COLO668 (cell line): ENCODE measurements around the gene BEAN1.
"Not testable (repeated sequence)": the region's sequence is repeated elsewhere in the genome, so short reads cannot be mapped to it uniquely, and the experiment has no call there.

Experiments used
- DNase-seq: peaks from one replicate; lab custom pipeline; 2025; ENCODE audit not compliant: unreplicated experiment; lab: John Stamatoyannopoulos, UW

Gene BEAN1

DNA sequence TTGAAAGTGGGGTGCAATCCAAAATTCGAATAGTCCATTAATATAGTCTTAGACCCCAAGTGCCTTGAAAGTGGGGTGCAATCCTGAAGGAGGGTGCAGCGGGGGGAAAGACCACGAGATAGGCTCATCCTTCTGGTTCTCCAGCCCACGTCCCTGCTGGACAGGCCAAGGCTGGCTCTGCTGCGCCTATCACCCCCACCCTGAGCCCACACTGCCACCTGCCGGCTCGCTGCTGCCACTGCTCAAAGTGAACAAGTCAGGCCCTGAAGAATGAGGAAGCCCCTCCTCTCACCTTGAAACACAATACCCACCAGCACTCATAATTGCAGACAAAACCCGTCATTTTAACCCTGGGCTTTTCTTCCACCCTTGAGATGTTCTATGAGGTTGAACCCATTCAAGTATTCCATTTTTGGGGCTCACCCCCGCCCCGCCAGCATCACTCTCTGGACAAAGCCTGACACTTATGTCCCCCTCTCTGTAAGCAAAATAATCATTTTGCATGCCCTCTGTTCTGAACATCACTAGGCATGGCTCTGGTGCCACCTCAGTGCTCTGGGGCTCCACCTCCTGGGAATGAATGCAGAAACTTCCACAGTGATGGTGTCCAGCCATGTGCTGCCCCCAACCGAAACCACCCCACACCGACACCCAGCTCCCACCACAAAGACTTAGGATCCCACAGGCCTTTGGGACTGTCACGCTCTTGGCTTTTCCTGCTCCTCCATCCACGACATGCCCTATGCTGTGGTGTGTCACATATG, 56.8 kb downstream of the BEAN1 start:
- peak; percentile 79 for DNase-seq

DNA sequence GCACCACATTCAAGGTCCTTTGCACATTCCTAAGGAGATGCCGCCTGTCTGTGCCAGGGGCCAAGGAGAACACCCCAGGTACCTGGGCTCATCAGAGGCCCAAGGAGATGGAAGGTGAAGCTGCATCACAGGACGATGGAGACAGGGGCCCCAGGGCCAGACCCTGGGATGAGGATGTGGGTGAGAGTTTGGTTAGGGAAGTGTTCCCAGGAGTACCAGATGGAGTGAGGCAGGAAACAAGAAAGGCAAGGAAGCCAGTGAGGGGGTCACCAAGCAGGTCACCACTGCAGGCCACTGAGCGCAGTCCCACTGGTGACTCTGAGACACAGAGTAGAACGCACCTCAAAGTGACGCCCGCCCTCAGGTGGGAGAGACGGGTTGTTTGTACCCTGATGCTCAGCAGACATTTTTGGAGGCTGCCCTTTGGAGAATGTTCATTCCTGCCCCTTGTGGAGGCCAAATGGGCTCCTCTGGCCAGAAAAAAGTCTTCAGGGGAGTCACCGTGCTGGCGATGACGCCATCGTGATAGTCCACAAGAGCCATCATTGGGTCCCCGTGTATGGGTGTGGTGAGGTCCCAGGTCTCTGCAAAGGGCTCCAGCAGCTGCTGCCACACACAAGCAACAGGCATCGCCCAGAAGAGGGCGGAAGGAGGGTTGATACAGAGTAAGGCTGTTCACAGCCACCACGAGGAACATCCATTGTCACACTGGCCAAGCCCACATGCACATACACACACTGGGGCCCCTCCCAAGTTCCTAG, 57.5 kb downstream of the BEAN1 start:
- peak; percentile 16 for DNase-seq

DNA sequence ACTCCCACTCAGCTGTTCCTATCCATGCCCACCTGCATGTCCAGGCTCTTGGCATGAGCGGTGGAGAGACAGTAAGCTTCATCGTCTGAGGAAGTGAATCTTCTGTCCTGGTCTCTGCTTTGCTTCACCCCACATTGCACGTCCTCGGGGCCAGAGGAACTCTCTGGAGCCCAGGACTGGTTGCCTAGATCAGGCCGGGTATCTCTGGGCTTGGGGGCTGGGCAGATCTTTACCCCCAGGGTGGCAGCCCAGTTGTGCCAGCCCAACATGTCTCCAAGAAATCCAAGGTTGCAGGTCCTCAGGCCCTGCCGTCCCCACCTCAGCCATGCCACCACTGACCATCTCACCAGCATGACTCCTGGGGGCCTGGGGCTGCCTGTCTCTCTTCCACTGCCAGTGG, 58.3 kb downstream of the BEAN1 start:
- DNase-seq: no peak

DNA sequence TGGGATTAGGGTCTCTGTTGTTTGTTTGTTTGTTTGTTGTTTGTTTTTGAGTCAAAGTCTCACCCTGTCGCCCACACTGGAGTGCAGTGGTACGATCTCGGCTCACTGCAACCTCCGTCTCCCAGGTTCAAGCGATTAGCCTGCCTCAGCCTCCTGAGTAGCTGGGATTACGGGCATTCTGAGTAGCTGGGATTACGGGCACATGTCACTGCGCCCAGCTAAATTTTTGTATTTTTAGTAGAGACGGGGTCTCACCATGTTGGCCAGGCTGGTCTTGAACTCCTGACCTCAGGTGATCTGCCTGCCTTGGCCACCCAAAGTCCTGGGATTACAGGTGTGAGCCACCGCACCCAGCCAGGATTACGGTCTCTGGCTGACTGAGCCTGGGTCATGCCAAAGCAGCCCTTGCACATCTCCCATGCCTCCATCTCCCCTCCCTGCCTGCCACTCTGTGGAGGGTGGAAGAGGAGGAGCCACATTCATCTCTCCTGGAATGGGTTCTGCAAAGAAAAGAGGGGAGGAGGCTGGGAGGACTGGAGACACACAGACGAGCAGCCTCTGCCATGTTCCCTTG, 59.2 kb downstream of the BEAN1 start:
- DNase-seq: no peak

DNA sequence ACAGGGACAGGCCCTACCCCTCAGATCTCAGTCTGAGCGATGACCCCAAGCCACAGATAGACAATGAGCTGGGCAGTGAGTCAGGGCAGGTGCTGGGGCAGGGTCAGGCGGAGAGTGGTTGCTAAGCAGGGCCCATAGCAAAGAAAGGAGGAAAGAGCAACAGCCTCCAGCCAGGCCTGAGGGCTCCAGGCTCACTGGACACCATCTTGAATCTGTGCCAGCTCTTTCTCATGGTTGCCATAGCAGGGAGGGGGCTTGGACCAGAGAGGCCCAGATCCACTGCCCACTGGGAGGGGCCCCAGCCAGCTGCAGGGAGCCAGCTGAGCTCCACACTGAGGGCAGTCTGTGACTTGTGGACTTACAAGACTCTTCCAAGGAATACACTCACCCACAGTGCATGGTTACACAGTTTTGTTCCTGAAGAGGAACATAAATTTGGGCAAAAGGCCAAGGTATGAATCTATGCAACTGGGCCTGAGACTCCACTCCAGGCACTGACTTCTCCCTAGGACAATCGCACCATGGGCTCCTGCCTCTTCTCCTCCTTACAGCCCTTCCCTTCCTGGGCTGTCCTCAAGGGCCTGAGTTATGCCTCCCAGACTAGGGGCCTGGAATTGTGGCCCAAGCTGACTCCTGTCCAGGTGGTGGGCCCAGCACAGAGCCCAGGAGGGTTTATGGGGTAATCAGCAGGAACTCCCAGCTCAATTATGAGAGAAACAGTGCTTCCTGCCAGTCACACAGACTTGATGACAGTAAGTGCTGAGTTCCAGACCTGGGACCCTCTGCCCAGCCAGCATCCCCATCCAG, 59.9 kb downstream of the BEAN1 start:
- no peak for DNase-seq

DNA sequence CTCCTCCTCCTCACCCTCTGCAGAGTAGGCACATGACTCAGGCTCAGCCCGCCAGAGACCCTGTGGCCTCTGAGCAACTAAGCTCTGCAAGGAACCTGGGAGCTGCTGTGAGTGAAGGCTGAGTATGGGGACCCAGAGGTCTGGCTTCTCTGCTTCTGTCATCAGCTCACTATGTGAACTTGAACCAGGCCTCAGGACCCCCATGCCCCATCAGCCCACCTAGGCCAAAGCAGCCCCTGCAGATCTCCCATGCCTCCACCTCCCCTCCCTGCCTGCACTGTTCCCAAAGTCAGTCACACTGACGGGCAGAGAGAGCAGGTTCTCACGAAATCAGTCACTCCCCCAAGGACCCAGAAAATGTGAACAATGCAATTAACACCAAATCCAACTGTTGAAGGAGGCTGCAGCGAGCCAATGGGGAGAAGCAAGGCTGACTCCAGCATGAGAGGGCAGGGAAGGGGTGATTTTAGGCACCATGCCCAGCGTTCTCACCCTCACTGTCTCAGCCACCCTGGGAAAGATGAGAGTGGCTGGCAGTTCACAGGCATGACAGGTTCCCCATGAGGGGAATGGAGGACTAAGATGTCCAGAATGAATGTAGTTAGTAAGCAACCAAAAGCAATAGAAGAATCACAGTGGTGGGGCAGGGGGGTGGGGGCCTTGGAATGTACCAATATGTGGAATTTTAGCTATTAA, 60.6 kb downstream of the BEAN1 start:
- no peak for DNase-seq

DNA sequence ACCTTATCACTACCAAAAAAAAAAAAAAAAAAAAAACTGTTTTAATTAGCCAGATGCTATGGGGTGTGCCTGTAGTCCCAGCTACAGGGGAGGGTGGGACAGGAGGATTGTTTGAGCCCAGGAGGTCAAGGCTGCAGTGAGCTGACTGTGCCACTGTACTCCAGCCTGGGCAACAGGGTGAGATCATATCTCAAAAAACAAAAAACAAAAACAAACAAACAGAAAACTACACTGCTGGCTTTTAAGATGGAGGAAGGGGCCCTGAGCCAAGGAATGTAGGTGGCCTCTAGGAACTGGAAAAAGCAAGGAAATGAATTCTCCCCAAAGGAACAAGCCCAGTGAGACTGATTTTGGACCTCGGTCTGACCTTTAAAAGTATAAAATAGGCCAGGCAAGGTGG, 61.4 kb downstream of the BEAN1 start:
- DNase-seq: no peak

DNA sequence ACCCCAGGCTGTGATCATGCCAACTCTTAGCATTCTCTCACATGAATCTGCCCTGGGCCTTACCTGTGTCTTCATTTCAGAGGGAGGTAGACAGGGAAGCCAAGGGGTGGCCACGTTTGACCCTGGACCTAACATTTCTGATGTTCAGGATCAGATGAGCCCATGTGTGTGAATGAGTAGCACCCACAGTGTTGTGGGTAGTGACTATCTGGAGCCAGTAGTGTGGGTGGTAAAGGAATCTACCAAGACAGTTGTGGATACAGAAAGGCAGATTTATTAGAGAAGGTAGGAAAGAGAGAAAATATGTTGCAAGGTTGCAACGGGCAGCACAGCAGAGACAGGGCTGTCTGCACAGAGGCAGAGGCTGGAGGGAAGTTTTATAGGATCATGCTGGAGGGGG, 62.3 kb downstream of the BEAN1 start:
- DNase-seq: no peak

DNA sequence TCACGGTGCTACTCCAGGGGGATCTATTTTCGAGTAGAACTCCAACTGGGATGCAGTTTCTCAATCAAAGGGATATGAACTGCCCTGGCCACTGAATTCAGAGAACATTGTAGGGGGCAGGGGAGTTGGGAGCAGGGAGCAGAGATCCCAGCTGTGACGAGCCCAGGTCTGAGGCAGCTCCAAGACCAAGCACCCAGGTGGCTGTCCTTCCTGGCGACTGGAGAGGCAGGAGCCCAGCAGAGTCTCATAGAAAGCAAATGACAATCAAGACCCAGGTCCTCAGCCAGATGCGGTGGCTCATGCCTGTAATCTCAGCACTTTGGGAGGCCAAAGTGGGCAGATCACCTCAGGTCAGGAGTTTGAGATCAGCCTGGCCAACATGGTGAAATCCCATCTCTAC, 62.7 kb downstream of the BEAN1 start:
- no peak for DNase-seq

DNA sequence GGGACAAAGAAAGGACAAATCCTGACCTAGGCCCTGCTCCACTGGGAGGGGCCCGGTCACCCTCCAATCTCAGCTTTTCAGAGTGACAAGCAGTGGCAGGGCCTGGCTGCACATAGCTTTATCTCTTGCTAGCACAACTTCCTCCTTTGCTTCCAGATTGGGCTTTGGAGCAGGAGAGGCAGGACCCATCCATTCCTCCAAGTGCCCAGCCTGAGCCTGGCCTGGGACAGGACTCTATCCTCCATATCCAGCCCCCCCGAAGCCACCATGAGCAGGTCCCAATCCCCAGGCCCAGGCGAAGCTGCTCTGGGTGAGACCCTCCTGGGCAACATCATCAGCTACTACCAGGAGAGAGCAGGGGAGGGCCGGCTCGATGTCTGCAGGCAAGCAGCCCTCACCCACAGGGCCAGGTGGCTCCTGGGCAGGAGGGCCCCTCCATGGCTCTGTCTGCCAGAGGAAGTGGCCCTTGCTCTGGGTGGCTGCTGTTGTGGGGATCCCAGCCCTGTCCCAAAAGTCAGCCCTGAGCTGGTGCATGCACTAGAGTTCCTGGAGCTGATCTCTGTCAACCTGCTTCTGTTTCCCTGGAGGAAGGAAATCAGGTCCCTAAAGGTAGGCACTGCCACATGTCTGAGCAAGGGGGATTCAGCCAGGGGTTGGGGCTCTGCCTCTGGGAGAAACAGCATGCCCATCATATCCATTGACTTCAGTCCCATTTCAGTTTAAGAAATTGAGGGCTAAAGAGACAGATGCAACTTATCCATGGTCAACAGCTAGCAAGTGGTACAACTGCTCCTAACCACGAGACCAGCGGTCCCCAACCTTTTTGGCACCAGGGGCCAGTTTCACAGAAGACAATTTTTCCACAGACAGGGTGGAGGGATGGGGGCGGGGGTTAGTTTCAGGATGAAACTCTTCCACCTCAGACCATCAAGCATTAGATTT, 64.0 kb downstream of the BEAN1 start:
- no peak for DNase-seq

DNA sequence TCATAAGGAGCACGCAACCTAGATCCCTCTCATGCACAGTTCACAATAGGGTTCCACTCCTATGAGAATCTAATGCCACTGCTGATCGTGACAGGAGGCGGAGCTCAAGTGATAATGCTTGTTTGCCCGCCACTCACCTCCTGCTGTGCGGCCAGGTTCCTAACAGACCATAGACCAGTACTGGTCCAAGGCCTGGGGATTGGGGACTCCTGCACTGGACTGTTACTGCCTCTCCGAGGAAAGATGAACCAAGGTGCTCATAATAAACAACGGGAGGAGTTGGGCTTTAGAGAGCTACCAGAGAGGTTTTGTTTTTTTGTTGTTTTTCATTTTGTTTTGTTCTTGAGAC, 64.6 kb downstream of the BEAN1 start:
- DNase-seq: no peak

DNA sequence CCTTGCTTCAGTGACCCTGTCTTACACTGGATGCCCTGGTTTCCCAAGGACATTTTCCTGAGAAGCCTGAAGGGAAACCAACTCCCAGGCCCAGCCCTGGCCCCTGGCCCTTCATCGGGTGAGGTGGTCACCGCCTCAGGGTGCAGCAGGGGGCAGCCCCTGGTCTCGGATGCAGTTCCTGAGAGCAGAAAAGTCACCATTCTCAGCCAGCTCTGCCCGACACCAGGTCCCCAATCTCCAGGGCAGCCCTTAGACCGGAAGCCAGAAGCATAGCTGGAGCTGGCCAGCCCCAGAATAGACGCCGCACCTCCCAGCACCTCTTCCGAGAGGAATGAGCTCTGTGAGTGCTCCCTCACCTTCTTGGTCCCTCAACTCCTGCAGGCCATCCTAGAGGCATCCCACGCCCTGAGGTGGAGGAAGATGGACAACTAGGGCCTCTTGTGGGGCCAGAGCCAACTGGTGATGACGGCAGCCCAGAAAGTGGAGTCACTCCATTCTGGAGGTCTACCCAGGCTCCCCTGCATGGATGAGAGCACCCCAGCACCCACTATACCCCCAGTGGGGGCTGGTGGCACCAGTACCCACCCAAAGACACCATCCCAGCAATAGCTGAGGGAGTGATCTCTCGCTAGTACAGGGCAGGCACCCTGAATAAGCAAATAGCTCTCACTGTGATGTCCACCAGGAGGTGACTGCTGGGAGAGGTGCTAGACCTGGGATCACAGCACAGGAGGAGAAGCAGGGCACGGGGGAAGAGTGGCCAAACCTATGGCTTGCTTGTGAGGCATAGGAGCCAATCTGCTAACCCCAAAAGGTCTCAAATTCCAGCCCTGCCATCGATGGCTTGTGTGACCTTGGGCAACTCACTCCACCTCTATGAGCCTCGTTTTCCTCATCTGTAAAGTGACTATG, 66.7 kb downstream of the BEAN1 start:
- no peak for DNase-seq

DNA sequence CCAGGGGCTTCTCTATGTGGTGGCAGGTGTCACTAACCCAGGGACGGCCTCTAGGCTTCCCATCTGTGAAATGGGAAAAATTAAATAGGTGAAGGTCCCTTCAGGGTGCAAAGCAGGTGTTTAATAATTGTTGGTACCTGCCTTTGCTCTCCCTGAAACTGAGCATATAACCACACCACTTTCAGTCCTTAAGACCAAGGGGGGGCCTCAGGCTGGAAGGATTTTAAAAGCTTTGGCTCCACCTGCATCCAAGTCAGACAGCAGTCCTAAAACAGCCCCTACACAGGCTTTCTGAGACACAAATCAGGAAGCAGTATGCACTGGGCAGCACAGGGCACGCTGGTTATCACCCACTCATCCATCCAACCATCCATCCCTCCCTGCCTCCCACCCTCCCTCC, 67.8 kb downstream of the BEAN1 start:
- DNase-seq: no peak

DNA sequence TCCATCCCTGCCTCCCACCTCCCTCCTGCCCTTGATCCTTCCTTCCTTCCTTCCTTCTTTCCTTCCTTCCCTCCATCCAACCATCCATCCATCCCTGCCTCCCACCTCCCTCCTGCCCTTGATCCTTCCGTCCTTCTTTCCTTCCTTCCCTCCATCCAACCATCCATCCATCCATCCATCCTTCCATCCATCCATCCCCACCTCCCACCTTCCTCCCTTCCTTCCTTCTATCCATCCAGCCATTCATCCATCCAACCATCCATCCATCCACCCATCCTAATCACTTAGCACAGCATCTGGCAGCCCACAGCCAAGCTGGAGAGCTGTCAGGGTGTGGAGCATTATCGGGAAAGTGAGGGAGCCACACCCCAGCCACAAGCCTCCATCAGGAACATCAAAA, 68.3 kb downstream of the BEAN1 start:
- DNase-seq: no peak

DNA sequence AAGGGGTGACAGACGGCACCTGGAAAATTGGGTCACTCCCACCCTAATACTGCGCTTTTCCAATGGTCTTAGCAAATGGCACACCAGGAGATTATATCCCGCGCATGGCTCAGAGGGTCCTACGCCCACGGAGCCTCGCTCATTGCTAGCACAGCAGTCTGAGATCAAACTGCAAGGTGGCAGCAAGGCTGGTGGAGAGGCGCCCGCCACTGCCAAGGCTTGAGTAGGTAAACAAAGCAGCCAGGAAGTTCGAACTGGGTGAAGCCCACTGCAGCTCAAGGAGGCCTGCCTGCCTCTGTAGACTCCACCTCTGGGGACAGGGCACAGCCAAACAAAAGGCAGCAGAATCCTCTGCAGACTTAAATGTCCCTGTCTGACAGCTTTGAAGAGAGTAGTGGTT, 69.1 kb downstream of the BEAN1 start:
- not testable (repeated sequence) for DNase-seq

DNA sequence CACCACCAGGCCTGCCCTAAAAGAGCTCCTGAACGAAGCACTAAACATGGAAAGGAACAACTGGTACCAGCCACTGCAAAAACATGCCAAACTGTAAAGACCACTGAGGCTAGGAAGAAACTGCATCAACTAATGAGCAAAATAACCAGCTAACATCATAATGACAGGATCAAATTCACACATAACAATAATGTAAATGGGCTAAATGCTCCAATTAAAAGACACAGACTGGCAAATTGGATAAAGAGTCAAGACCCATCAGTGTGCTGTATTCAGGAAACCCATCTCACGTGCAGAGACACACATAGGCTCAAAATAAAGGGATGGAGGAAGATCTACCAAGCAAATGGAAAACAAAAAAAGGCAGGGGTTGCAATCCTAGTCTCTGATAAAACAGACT, 70.8 kb downstream of the BEAN1 start:
- DNase-seq: not testable (repeated sequence)

DNA sequence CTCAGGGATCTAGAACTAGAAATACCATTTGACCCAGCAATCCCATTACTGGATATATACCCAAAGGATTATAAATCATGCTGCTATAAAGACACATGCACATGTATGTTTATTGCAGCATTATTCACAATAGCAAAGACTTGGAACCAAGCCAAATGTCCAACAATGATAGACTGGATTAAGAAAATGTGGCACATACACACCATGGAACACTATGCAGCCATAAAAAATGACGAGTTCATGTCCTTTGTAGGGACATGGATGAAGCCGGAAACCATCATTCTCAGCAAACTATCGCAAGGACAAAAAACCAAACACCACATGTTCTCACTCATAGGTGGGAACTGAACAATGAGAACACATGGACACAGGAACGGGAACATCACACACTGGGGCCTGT, 74.5 kb downstream of the BEAN1 start:
- not testable (repeated sequence) for DNase-seq

DNA sequence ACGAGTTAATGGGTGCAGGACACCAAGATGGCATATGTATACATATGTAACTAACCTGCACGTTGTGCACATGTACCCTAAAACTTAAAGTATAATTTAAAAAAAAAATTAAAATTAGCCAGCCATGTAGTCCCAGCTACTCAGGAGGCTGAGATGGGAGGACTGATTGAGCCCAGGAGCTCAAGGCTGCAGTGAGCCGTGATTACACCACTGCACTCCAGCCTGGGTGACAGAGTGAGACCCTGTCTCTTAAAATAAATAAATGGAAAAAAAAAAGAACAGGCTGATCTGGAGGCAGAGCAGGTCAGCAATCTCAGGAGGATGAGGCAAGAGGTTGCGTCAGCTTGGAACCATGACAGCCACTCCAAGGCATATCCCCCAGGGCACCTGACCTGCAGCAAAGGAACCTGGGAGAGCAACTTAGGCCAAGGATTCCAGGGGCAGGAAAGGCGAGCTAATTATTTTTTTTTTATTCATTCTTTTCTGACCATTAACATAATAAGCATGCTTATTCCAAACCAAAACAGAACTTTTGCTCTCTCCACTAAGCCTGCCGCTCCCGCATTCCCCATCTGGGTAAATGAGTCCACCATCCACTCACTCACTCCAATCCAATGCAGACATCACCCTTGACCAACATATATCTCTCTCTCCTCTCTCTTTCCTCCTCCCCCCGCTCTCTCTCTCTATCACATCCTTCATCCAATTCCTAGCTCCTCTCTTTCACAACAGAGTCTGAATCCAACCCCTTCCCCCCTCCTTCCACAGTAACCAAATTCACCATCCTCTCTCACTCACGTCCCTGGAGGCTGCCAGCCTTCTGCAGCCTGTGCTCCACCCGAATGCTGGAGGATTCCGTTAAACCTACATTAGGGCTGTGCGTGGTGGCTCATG, 75.2 kb downstream of the BEAN1 start:
- DNase-seq: no peak
